Neural progenitor cell (in vitro differentiated cells): ENCODE data around the gene MPP4. TPM values are rescaled to one million over a fixed set of nuclear protein-coding genes. Genes with fewer than 3 reads are reported as not detected.

Source experiments
- DNase-seq: peaks from one replicate; pipeline ENCODE4 v3.0.0-alpha.2; 2016; ENCODE audit warnings: low spot score
- H2AFZ ChIP-seq: fragments of 200-600 bp; sonication (generic); replicated peaks from 2 replicates; pipeline ENCODE4 v1.6.1; 2016; ENCODE audit warnings: antibody characterized with exemption
- H3F3A ChIP-seq: fragments of 200-600 bp; sonication (generic); 2 replicates; pipeline ENCODE4 v1.6.1; 2016; ENCODE audit warnings: antibody characterized with exemption, low read depth
- H3K27ac ChIP-seq: fragments of 200-600 bp; sonication (generic); 2 replicates; pipeline ENCODE4 v1.5.1; 2016; ENCODE audit warnings: mild to moderate bottlenecking
- H3K27me3 ChIP-seq: fragments of 200-600 bp; sonication (generic); 2 replicates; pipeline ENCODE4 v1.6.1; 2016; ENCODE audit warnings: mild to moderate bottlenecking, moderate library complexity
- H3K36me3 ChIP-seq: fragments of 200-600 bp; sonication (generic); 2 replicates; pipeline ENCODE4 v1.5.1; 2016
- H3K4me1 ChIP-seq: fragments of 200-600 bp; sonication (generic); 2 replicates; pipeline ENCODE4 v1.6.1; 2016; ENCODE audit warnings: mixed run types
- H3K4me2 ChIP-seq: fragments of 200-600 bp; sonication (generic); 2 replicates; pipeline ENCODE4 v1.6.1; 2016
- H3K4me3 ChIP-seq: fragments of 200-600 bp; sonication (generic); 2 replicates; pipeline ENCODE4 v1.5.1; 2016
- H3K79me2 ChIP-seq: fragments of 200-600 bp; sonication (generic); 2 replicates; pipeline ENCODE4 v1.6.1; 2016; ENCODE audit warnings: low read depth
- H3K9ac ChIP-seq: fragments of 200-600 bp; sonication (generic); 2 replicates; pipeline ENCODE4 v1.6.1; 2016
- H3K9me3 ChIP-seq: fragments of 200-600 bp; sonication (generic); 2 replicates; pipeline ENCODE4 v1.5.1; 2016; ENCODE audit warnings: low read depth
- H4K20me1 ChIP-seq: fragments of 200-600 bp; sonication (generic); 2 replicates; pipeline ENCODE4 v1.6.1; 2016; ENCODE audit warnings: low read depth
- H3K27ac Mint-ChIP-seq: 3 replicates; pipeline ENCODE4 v1.8.0; 2021; ENCODE audit warnings: mixed read lengths
- H3K27me3 Mint-ChIP-seq: 2 replicates; pipeline ENCODE4 v1.8.0; 2022; ENCODE audit warnings: low read depth, mild to moderate bottlenecking, inconsistent platforms, moderate library complexity, mixed read lengths; ENCODE audit not compliant: insufficient read depth
- H3K36me3 Mint-ChIP-seq: 3 replicates; pipeline ENCODE4 v1.8.0; 2021; ENCODE audit warnings: mixed read lengths
- H3K4me1 Mint-ChIP-seq: 3 replicates; pipeline ENCODE4 v1.8.0; 2021; ENCODE audit warnings: mixed read lengths
- H3K4me3 Mint-ChIP-seq: 3 replicates; pipeline ENCODE4 v1.8.0; 2021; ENCODE audit warnings: mild to moderate bottlenecking, moderate library complexity, mixed read lengths
- H3K9me3 Mint-ChIP-seq: 3 replicates; pipeline ENCODE4 v1.8.0; 2020; ENCODE audit warnings: mixed read lengths
- CTCF ChIP-seq: fragments of 200-600 bp; sonication (generic); IDR thresholded peaks from 2 replicates; pipeline ENCODE4 v1.5.1; 2017; ENCODE audit warnings: antibody characterized with exemption, mild to moderate bottlenecking
- EZH2 ChIP-seq: fragments of 200-600 bp; sonication (generic); IDR thresholded peaks from 2 replicates; pipeline ENCODE4 v1.6.1; 2017; ENCODE audit warnings: antibody characterized with exemption, mild to moderate bottlenecking, moderate library complexity
- EZH2phosphoT487 ChIP-seq: fragments of 200-600 bp; sonication (generic); IDR thresholded peaks from 2 replicates; pipeline ENCODE4 v1.6.1; 2017; ENCODE audit warnings: antibody characterized with exemption
- total RNA-seq: library from RNA; depleted of rRNA; stranded (reverse); fragments of >200 nt; gene quantifications from 2 replicates; pipeline ENCODE4 v1.2.3, GENCODE V29; 2015; ENCODE audit warnings: low replicate concordance

MPP4 gene
- total RNA-seq, 1 donor from 2014 or later, result not detected

- no peak overlapping the region for H3K27ac ChIP-seq
- Mint-ChIP-seq H3K36me3 (peaks cover 26% of the 10 kb centered on the region), H3K4me3 (no peak overlapping the region), H3K27me3 (no peaks in the 10 kb centered on the region), H3K27ac (no peak overlapping the region), H3K9me3 (no peaks in the 10 kb centered on the region), H3K4me1 (no peaks in the 10 kb centered on the region)
- H3K79me2 ChIP-seq, result no peaks in the 10 kb centered on the region
- no peaks in the 10 kb centered on the region for H4K20me1 ChIP-seq
- no peaks in the 10 kb centered on the region for H3K4me1 ChIP-seq
- H3K36me3 ChIP-seq, result peaks cover 34% of the 10 kb centered on the region
- no peaks in the 10 kb centered on the region for H3F3A ChIP-seq
- DNase-seq, result no peak
- no peaks in the 10 kb centered on the region for H3K9me3 ChIP-seq
- TF ChIP-seq EZH2 (no peak), EZH2phosphoT487 (no peak), CTCF (no peak)
- no peak overlapping the region for H3K4me2 ChIP-seq
- no peak overlapping the region for H3K9ac ChIP-seq
- H2AFZ ChIP-seq, result no peak overlapping the region
- no peak overlapping the region for H3K4me3 ChIP-seq
- no peaks in the 10 kb centered on the region for H3K27me3 ChIP-seq
Measured at GRCh38 chr2:201633661-201634249, 64.7 kb downstream of the MPP4 start.

- peaks cover 39% of the 10 kb centered on the region for H3K36me3 ChIP-seq
- H3K4me1 ChIP-seq, result no peaks in the 10 kb centered on the region
- no peak overlapping the region for H3K9ac ChIP-seq
- no peak overlapping the region for H3K4me2 ChIP-seq
- H3K36me3 Mint-ChIP-seq, result peaks cover 27% of the 10 kb centered on the region
- no peaks in the 10 kb centered on the region for H3K9me3 Mint-ChIP-seq
- no peak overlapping the region for H2AFZ ChIP-seq
- no peak overlapping the region for H3K27ac Mint-ChIP-seq
- no peak overlapping the region for H3K4me3 ChIP-seq
- H3K9me3 ChIP-seq, result no peaks in the 10 kb centered on the region
- H3K27me3 Mint-ChIP-seq, result no peaks in the 10 kb centered on the region
- no peaks in the 10 kb centered on the region for H3F3A ChIP-seq
- no peak overlapping the region for H3K4me3 Mint-ChIP-seq
- no peak overlapping the region for H3K27ac ChIP-seq
- no peaks in the 10 kb centered on the region for H3K27me3 ChIP-seq
- no peaks in the 10 kb centered on the region for H3K79me2 ChIP-seq
- DNase-seq, result no peak
- no peaks in the 10 kb centered on the region for H4K20me1 ChIP-seq
- TF ChIP-seq CTCF (no peak), EZH2phosphoT487 (no peak), EZH2 (no peak)
- no peaks in the 10 kb centered on the region for H3K4me1 Mint-ChIP-seq
Measured at GRCh38 chr2:201631041-201631440, 67.4 kb downstream of the MPP4 start.

GRCh38 chr2:201630577-201630976, 67.9 kb downstream of the MPP4 start:
- Mint-ChIP-seq H3K4me3 (no peak overlapping the region), H3K27ac (no peak overlapping the region), H3K27me3 (no peaks in the 10 kb centered on the region), H3K4me1 (no peaks in the 10 kb centered on the region), H3K36me3 (peaks cover 28% of the 10 kb centered on the region), H3K9me3 (no peaks in the 10 kb centered on the region)
- Histone ChIP-seq H3K9me3 (no peaks in the 10 kb centered on the region), H3K79me2 (no peaks in the 10 kb centered on the region), H2AFZ (no peak overlapping the region), H3F3A (no peaks in the 10 kb centered on the region), H3K4me2 (no peak overlapping the region), H4K20me1 (no peaks in the 10 kb centered on the region), H3K27me3 (no peaks in the 10 kb centered on the region), H3K9ac (no peak overlapping the region), H3K4me1 (no peaks in the 10 kb centered on the region), H3K36me3 (peaks cover 40% of the 10 kb centered on the region), H3K27ac (no peak overlapping the region), H3K4me3 (no peak overlapping the region)
- DNase-seq, result no peak
- TF ChIP-seq CTCF, result no peak
- TF ChIP-seq EZH2, result no peak
- no peak for TF ChIP-seq EZH2phosphoT487
